ENCODE data around the gene ACSL5. TPM values are rescaled to one million over a fixed set of nuclear protein-coding genes. Genes with fewer than 3 reads are reported as not detected.

Gene ACSL5
- polyA plus RNA-seq, 1 donor (not counting 4 experiments of a cell fraction or from before 2014, with no cell fraction given) = 0.04 TPM

GRCh38 chr10:112433136-112433535 is 59.2 kb downstream of the ACSL5 start:
- Histone ChIP-seq H3K9ac (ENCODE audit: control insufficient read depth, extremely low read depth, insufficient read depth, low read length) (no peak overlapping the region), H3K79me2 (ENCODE audit: control insufficient read depth, insufficient read depth, low read length) (no peaks in the 10 kb centered on the region), H3K9me3 (ENCODE audit: control insufficient read depth, low read depth, low read length) (no peaks in the 10 kb centered on the region), H3K36me3 (ENCODE audit: control insufficient read depth in 2 of 2, extremely low read depth in 1 of 2, insufficient read depth in 2 of 2, low read length in 2 of 2) (peaks cover 12 to 14% of the 10 kb centered on the region in 2 experiments), H3K27ac (ENCODE audit: control insufficient read depth, insufficient read depth, low read length) (no peak overlapping the region), H2AFZ (ENCODE audit: control insufficient read depth, low read length) (no peak overlapping the region), H3K9me1 (ENCODE audit: control insufficient read depth, extremely low read depth, insufficient read depth, low read length) (no peaks in the 10 kb centered on the region), H3K4me1 (ENCODE audit: control insufficient read depth, extremely low read depth, insufficient read depth, low read length) (no peaks in the 10 kb centered on the region), H3K4me2 (ENCODE audit: control insufficient read depth, extremely low read depth, insufficient read depth, low read depth, low read length) (no peak overlapping the region), H3K4me3 (ENCODE audit: control insufficient read depth in 2 of 3, extremely low read depth in 1 of 3, insufficient read depth in 2 of 3, low read depth in 1 of 3, low read length in 3 of 3) (no peak overlapping the region), H3K27me3 (ENCODE audit: control insufficient read depth, extremely low read depth, insufficient read depth, low read length) (no peaks in the 10 kb centered on the region), H4K20me1 (ENCODE audit: control insufficient read depth, extremely low read depth, insufficient read depth, low read length) (no peaks in the 10 kb centered on the region)
- DNase-seq (ENCODE audit: low read depth, low spot score) (no peak), FAIRE-seq (no peak)
- dilution Hi-C loops (cut with MboI; ENCODE audit: extremely low pct_ligation_motif_present, low sequenced_read_pairs) = no loop called here
- TF ChIP-seq CTCF (optimal IDR thresholded peaks at IDR 0.05 in 1 of 3, IDR thresholded peaks at IDR 0.05 in 1 of 3, conservative IDR thresholded peaks at IDR 0.05 in 1 of 3; ENCODE audit: extremely low read depth in 1 of 3, insufficient read depth in 2 of 3, low read length in 3 of 3) (no peak), EZH2 (IDR thresholded peaks at IDR 0.05; ENCODE audit: low read length) (no peak)

GRCh38 chr10:112434988-112435619 is 61.2 kb downstream of the ACSL5 start:
- no peak overlapping the region for H3K4me2 ChIP-seq (ENCODE audit: control insufficient read depth, extremely low read depth, insufficient read depth, low read depth, low read length)
- FAIRE-seq = no peak
- dilution Hi-C loops (cut with MboI; ENCODE audit: extremely low pct_ligation_motif_present, low sequenced_read_pairs) = no loop called here

More at GRCh38 chr10:112434988-112435619, 61.2 kb downstream of the ACSL5 start:
- DNase-seq (ENCODE audit: low read depth, low spot score) = no peak
- TF ChIP-seq CTCF (optimal IDR thresholded peaks at IDR 0.05 in 1 of 3, IDR thresholded peaks at IDR 0.05 in 1 of 3, conservative IDR thresholded peaks at IDR 0.05 in 1 of 3; ENCODE audit: extremely low read depth in 1 of 3, insufficient read depth in 2 of 3, low read length in 3 of 3) (peak in 1 of 3 experiments; percentile 17), EZH2 (IDR thresholded peaks at IDR 0.05; ENCODE audit: low read length) (no peak)
- Histone ChIP-seq H3K9ac (ENCODE audit: control insufficient read depth, extremely low read depth, insufficient read depth, low read length) (no peak overlapping the region), H3K9me1 (ENCODE audit: control insufficient read depth, extremely low read depth, insufficient read depth, low read length) (no peaks in the 10 kb centered on the region), H3K4me1 (ENCODE audit: control insufficient read depth, extremely low read depth, insufficient read depth, low read length) (no peaks in the 10 kb centered on the region), H3K9me3 (ENCODE audit: control insufficient read depth, low read depth, low read length) (no peaks in the 10 kb centered on the region), H3K79me2 (ENCODE audit: control insufficient read depth, insufficient read depth, low read length) (no peaks in the 10 kb centered on the region), H3K4me3 (ENCODE audit: control insufficient read depth in 2 of 3, extremely low read depth in 1 of 3, insufficient read depth in 2 of 3, low read depth in 1 of 3, low read length in 3 of 3) (no peak overlapping the region), H3K27me3 (ENCODE audit: control insufficient read depth, extremely low read depth, insufficient read depth, low read length) (no peaks in the 10 kb centered on the region), H4K20me1 (ENCODE audit: control insufficient read depth, extremely low read depth, insufficient read depth, low read length) (no peaks in the 10 kb centered on the region), H3K27ac (ENCODE audit: control insufficient read depth, insufficient read depth, low read length) (no peak overlapping the region), H3K36me3 (ENCODE audit: control insufficient read depth in 2 of 2, extremely low read depth in 1 of 2, insufficient read depth in 2 of 2, low read length in 2 of 2) (peaks cover 17 to 18% of the 10 kb centered on the region in 2 experiments), H2AFZ (ENCODE audit: control insufficient read depth, low read length) (no peak overlapping the region)

Measured in keratinocyte (primary cell).